ENCODE measurements around the gene LUZP2.

The LUZP2 gene

GRCh38 chr11:24637520-24637919 lies 140.7 kb downstream of the LUZP2 start:
- TF ChIP-seq SNAI2 (CRISPR knock-in tag; IDR thresholded peaks at IDR 0.05) (no peak), CSDC2 (CRISPR knock-in tag; IDR thresholded peaks at IDR 0.05) (no peak), ZC3H10 (CRISPR knock-in tag; IDR thresholded peaks at IDR 0.05) (no peak), ZFP3 (CRISPR knock-in tag; IDR thresholded peaks at IDR 0.05) (no peak), RARB (CRISPR knock-in tag; IDR thresholded peaks at IDR 0.05) (no peak), CSRNP3 (CRISPR knock-in tag; IDR thresholded peaks at IDR 0.05) (no peak), TSHZ2 (CRISPR knock-in tag; IDR thresholded peaks at IDR 0.05) (no peak), PATZ1 (CRISPR knock-in tag; IDR thresholded peaks at IDR 0.05; ENCODE audit: borderline replicate concordance) (no peak), ZNF8 (CRISPR knock-in tag; IDR thresholded peaks at IDR 0.05) (no peak), TCF4 (CRISPR knock-in tag; IDR thresholded peaks at IDR 0.05; ENCODE audit: borderline replicate concordance) (no peak), ZNF565 (CRISPR knock-in tag; conservative IDR thresholded peaks at IDR 0.05; ENCODE audit: low read depth) (no peak), GLIS3 (CRISPR knock-in tag; IDR thresholded peaks at IDR 0.05) (no peak), BACH2 (CRISPR knock-in tag; IDR thresholded peaks at IDR 0.05; ENCODE audit: borderline replicate concordance) (no peak), POU6F1 (CRISPR knock-in tag; IDR thresholded peaks at IDR 0.05; ENCODE audit: borderline replicate concordance, low read depth) (no peak)
- ATAC-seq = no peak

GRCh38 chr11:24642648-24643047 lies 145.8 kb downstream of the LUZP2 start:
- TF ChIP-seq POU6F1 (CRISPR knock-in tag; IDR thresholded peaks at IDR 0.05; ENCODE audit: borderline replicate concordance, low read depth) (no peak), ISL1 (CRISPR knock-in tag; IDR thresholded peaks at IDR 0.05) (peak; percentile 70), PPARA (CRISPR knock-in tag; IDR thresholded peaks at IDR 0.05; ENCODE audit: borderline replicate concordance) (no peak)
- peak; percentile 27; the same call in 1 of the 3 replicates for ATAC-seq

GRCh38 chr11:24645563-24645962 lies 148.7 kb downstream of the LUZP2 start:
- no peak for ATAC-seq
- TF ChIP-seq TSHZ2 (CRISPR knock-in tag; IDR thresholded peaks at IDR 0.05) = no peak
- no peak for TF ChIP-seq GLIS3 (CRISPR knock-in tag; IDR thresholded peaks at IDR 0.05)
- no peak for TF ChIP-seq TOX (CRISPR knock-in tag; IDR thresholded peaks at IDR 0.05; ENCODE audit: borderline replicate concordance)
- no peak for TF ChIP-seq TCF4 (CRISPR knock-in tag; IDR thresholded peaks at IDR 0.05; ENCODE audit: borderline replicate concordance)
- no peak for TF ChIP-seq CREB5 (CRISPR knock-in tag; IDR thresholded peaks at IDR 0.05; ENCODE audit: low read depth)
- no peak for TF ChIP-seq ZNF70 (CRISPR knock-in tag; IDR thresholded peaks at IDR 0.05)
- TF ChIP-seq ZC3H10 (CRISPR knock-in tag; IDR thresholded peaks at IDR 0.05) = no peak
- TF ChIP-seq CSDC2 (CRISPR knock-in tag; IDR thresholded peaks at IDR 0.05) = no peak
- TF ChIP-seq POU6F1 (CRISPR knock-in tag; IDR thresholded peaks at IDR 0.05; ENCODE audit: borderline replicate concordance, low read depth) = no peak
- no peak for TF ChIP-seq ZFP30 (CRISPR knock-in tag; IDR thresholded peaks at IDR 0.05)
- TF ChIP-seq ESRRG (CRISPR knock-in tag; IDR thresholded peaks at IDR 0.05) = no peak
- TF ChIP-seq BACH2 (CRISPR knock-in tag; IDR thresholded peaks at IDR 0.05; ENCODE audit: borderline replicate concordance) = no peak
- TF ChIP-seq ZNF565 (CRISPR knock-in tag; conservative IDR thresholded peaks at IDR 0.05; ENCODE audit: low read depth) = no peak
